BLaER1 treated with 17β-estradiol and CSF1 and Interleukin-3, amounts not matched to agents 10 nM and 100 nM (cell line): ENCODE results near the gene DUSP22.
"Not testable (repeated sequence)": the region's sequence is repeated elsewhere in the genome, so short reads cannot be mapped to it uniquely, and the experiment has no call there.

ENCODE experiments used
- H3K27ac ChIP-seq, 11 experiments: shearing (Covaris generic); formaldehyde crosslinking; 2 replicates each; pipeline ENCODE4 v1.8.1; 2022
- H3K27me3 ChIP-seq, 11 experiments: shearing (Covaris generic); formaldehyde crosslinking; 2 replicates each; pipeline ENCODE4 v1.8.1; 2022
- H3K36me3 ChIP-seq, 11 experiments: shearing (Covaris generic); formaldehyde crosslinking; 2 replicates each; pipeline ENCODE4 v1.8.1; 2022
- H3K4me1 ChIP-seq, 10 experiments: shearing (Covaris generic); formaldehyde crosslinking; 2 replicates each; pipeline ENCODE4 v1.8.1; 2022
- H3K4me2 ChIP-seq, 11 experiments: shearing (Covaris generic); formaldehyde crosslinking; 2 replicates each; pipeline ENCODE4 v1.8.1; 2022
- H3K4me3 ChIP-seq, 10 experiments: shearing (Covaris generic); formaldehyde crosslinking; 2 replicates each; pipeline ENCODE4 v1.8.1; 2022
- H3K9ac ChIP-seq, 11 experiments: shearing (Covaris generic); formaldehyde crosslinking; 2 replicates each; pipeline ENCODE4 v1.8.1; 2022
- H3K9me3 ChIP-seq, 11 experiments: shearing (Covaris generic); formaldehyde crosslinking; replicated peaks in 1 of 11; 2 replicates each; pipeline ENCODE4 v1.8.1; 2022
- H4K20me1 ChIP-seq, 11 experiments: shearing (Covaris generic); formaldehyde crosslinking; 2 replicates each; pipeline ENCODE4 v1.8.1; 2022
- Cebpa-rat ChIP-seq, 11 experiments: shearing (Covaris generic); IDR thresholded peaks; 2 replicates each; pipeline ENCODE4 v1.8.1; 2022

The DUSP22 gene

DNA sequence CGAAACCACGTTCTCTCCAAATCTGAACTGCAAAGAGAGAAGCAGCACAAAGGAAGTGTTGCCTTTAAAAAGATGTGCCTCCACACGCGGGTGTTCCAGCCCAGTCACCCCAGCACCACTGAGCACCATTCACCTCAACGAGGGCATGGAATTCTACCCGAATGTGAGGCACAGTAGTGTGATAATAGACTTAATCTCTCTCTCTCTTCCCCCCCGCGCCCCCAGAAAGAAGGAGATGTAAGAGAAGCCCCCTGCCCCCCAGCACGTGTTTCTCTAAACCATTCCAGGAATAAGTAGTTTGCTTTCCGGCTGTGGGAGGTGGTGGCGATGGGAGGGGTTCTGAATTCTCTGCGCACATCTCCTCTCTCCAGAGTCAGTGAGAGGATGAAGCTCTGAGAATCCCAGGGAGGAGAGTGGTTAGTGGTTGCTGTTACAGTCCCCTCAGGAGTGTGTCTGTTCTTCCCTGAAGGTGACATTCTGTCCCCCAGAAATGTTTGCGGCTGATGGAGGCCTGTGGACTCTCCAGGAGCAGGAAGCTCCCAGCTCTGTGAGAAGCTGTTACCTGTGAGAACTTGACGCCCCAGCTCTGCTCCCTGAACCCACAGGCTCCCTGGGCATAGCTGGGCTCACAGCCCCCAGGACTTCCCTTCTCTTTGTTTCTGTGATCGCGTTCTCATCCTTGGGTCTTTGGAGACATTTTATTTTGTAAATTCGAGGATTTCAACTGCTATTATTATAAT is 75.8 kb downstream of the DUSP22 start:
- Histone ChIP-seq H3K36me3 (peaks cover 0 to 6% (median 0%) of the 10 kb centered on the region in 11 experiments; a peak in 2 of 22 replicates), H3K4me3 (no peak overlapping the region), H3K4me1 (peaks cover 8 to 44% (median 32%) of the 10 kb centered on the region in 10 experiments), H3K9ac (no peak overlapping the region), H3K27ac (no peak overlapping the region), H4K20me1 (peaks cover 0 to 3% (median 0%) of the 10 kb centered on the region in 11 experiments; a peak in 3 of 22 replicates), H3K9me3 (peaks cover 14 to 23% (median 15%) of the 10 kb centered on the region in 11 experiments), H3K4me2 (no peak overlapping the region), H3K27me3 (peaks cover 14 to 37% (median 15%) of the 10 kb centered on the region in 11 experiments)
- no peak for TF ChIP-seq Cebpa-rat (IDR thresholded peaks at IDR 0.05)

DNA sequence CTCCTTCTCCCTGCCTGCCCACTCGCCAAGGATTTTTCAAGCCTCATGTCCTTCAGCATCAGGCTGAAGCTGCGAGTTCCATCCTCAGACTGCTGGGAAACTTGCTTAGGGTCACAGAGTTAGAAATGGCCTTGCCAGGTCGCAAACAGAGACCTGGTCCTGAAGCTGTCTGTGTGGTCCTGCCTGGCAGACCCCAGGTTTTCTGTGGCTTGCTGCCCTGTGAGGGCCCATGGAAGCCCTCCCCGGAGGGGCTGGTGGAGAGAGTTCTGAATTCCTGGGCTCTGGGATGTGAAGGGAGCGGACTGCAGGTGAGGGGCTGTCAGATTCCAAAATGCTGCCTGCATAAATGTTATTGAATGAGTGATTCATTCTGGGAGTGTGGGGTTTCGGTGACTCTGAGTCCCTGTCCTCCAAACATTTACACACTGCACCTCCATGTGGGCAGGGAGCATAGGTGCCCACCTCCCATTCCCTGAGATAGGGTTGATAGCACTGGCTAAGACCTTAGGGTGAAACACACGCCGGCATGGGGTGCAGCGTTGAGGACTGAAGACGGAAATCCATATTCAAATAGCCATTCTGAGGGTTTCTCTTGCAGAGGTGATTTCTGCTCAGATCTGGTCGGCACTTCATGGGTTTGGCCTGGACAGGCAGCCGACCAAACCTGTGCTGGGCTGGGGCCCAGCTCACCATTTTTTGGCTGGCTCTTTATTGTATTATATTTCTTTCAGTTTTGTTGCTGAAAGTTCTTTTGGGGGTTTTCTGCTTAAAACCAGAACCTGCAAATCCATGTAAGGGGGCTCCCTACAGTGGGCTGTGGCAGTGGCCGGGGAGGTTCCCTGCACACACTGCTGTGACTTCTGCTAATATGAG is 77.5 kb downstream of the DUSP22 start:
- H3K9me3 ChIP-seq, result peaks cover 0 to 7% (median 0%) of the 10 kb centered on the region in 11 experiments; a peak in 9 of 22 replicates
- TF ChIP-seq Cebpa-rat (IDR thresholded peaks at IDR 0.05), result no peak
- H3K27ac ChIP-seq, result no peak overlapping the region
- no peak overlapping the region for H3K9ac ChIP-seq
- H3K36me3 ChIP-seq, result no peaks in the 10 kb centered on the region
- peaks cover 8 to 35% (median 26%) of the 10 kb centered on the region in 10 experiments for H3K4me1 ChIP-seq
- H3K4me2 ChIP-seq, result no peak overlapping the region
- peaks cover 0 to 3% (median 0%) of the 10 kb centered on the region in 11 experiments; a peak in 3 of 22 replicates for H4K20me1 ChIP-seq
- H3K4me3 ChIP-seq, result no peak overlapping the region
- peaks cover 17 to 40% (median 25%) of the 10 kb centered on the region in 11 experiments for H3K27me3 ChIP-seq

DNA sequence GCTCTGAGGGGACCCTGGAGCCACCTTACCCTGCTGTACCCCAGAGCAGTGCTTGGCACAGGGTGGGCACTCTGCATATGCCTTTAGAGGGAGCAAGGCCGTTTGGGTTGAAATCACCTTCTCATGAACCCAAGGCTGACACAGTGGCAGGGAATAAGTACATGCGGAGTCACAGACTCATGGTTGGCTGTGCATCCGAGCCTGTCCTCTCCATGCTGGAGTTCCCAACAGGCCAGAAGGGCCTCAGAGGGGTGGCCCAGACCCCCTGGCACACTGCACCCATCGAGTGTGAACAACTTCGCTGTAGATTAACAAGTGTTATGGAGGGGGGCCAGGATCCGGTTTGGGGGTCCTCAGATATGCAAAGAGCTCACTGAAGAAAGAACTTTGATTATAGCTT is 78.3 kb downstream of the DUSP22 start:
- H3K4me2 ChIP-seq, result no peak overlapping the region
- peaks cover 8 to 27% (median 18%) of the 10 kb centered on the region in 10 experiments for H3K4me1 ChIP-seq
- peaks cover 0 to 3% (median 0%) of the 10 kb centered on the region in 11 experiments; a peak in 3 of 22 replicates for H4K20me1 ChIP-seq
- no peak overlapping the region for H3K4me3 ChIP-seq
- H3K27me3 ChIP-seq, result peaks cover 17 to 37% (median 25%) of the 10 kb centered on the region in 11 experiments
- no peak for TF ChIP-seq Cebpa-rat (IDR thresholded peaks at IDR 0.05)
- no peaks in the 10 kb centered on the region for H3K36me3 ChIP-seq
- no peak overlapping the region for H3K27ac ChIP-seq
- H3K9me3 ChIP-seq, result peaks cover 0 to 7% (median 0%) of the 10 kb centered on the region in 11 experiments; a peak in 8 of 22 replicates
- H3K9ac ChIP-seq, result no peak overlapping the region

DNA sequence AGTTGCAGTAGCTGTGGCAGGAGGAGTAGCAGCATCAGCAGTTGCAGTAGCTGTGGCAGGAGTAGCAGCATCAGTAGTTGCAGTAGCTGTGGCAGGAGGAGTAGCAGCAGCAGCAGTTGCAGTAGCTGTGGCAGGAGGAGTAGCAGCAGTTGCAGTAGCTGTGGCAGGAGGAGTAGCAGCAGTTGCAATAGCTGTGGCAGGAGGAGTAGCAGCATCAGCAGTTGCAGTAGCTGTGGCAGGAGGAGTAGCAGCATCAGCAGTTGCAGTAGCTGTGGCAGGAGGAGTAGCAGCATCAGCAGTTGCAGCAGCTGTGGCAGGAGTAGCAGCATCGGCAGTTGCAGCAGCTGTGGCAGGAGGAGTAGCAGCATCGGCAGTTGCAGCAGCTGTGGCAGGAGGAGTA is 79.6 kb downstream of the DUSP22 start:
- H3K9ac ChIP-seq, H3K36me3 ChIP-seq, H3K4me3 ChIP-seq, H4K20me1 ChIP-seq, H3K9me3 ChIP-seq, H3K27ac ChIP-seq: not testable (repeated sequence)
- H3K4me1 ChIP-seq, result peaks cover 8 to 16% (median 13%) of the 10 kb centered on the region in 10 experiments
- H3K27me3 ChIP-seq, result peaks cover 17 to 25% (median 22%) of the 10 kb centered on the region in 11 experiments
- peak overlapping the region in 6 of 11 experiments; percentile 19 to 69 (median 34); a peak in 10 of 22 replicates for H3K4me2 ChIP-seq

DNA sequence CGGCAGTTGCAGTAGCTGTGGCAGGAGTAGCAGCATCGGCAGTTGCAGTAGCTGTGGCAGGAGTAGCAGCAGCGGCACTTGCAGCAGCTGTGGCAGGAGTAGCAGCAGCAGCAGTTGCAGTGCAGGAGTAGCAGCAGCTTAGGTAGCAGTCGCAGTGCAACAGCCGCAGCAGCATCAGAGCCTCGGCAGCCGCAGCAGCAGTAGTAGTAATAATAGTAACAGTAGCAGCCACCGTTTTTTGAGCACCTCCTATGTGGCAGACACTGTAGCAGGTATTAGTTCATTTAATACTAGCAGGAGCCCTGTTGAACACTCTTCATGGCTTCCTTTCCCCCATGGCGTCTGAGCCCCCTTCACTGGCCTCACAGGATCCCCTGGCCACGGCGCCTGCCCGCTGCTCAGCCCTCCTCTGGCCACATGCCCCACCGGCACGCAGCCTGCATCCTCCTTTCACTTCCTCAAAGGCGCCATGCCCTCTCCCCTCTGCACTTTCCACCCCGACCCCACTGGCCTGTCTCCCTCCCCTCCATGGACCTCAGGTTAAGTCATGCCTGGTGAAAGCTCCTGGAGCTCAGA is 80.1 kb downstream of the DUSP22 start:
- Histone ChIP-seq H4K20me1 (peaks cover 0 to 3% (median 0%) of the 10 kb centered on the region in 11 experiments; a peak in 3 of 22 replicates), H3K4me2 (peak overlapping the region; percentile 19 to 72 (median 42)), H3K4me1 (peaks cover 8 to 19% (median 16%) of the 10 kb centered on the region in 10 experiments), H3K4me3 (no peak overlapping the region), H3K27ac (no peak overlapping the region), H3K27me3 (peaks cover 17 to 25% (median 19%) of the 10 kb centered on the region in 11 experiments), H3K36me3 (no peaks in the 10 kb centered on the region), H3K9me3 (peaks cover 0 to 7% (median 0%) of the 10 kb centered on the region in 11 experiments; a peak in 8 of 22 replicates), H3K9ac (no peak overlapping the region)
- no peak for TF ChIP-seq Cebpa-rat (IDR thresholded peaks at IDR 0.05)

DNA sequence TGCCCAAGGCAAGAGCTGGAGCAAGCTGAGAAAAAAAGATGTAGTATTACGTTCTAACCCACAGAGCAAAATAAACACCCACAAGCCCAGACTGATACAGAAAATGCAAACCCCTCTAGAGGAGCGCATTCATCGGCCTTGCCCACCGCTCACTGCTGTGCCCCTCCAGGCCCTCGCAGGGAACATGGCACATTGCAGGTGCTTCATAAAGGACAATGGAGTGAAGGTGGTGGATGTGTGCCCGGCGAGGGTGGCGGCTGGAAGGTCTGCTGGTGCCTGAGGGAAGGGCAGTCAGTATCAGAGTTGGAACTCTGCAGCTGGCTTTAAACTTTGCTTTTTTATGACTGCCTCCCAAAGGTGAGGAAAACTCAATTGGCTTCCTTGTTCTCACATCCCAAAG is 80.7 kb downstream of the DUSP22 start:
- peaks cover 0 to 3% (median 0%) of the 10 kb centered on the region in 11 experiments; a peak in 3 of 22 replicates for H4K20me1 ChIP-seq
- no peak overlapping the region for H3K9ac ChIP-seq
- H3K4me1 ChIP-seq, result peaks cover 8 to 19% (median 17%) of the 10 kb centered on the region in 10 experiments
- no peak overlapping the region for H3K4me3 ChIP-seq
- peaks cover 17 to 25% (median 19%) of the 10 kb centered on the region in 11 experiments for H3K27me3 ChIP-seq
- peaks cover 0 to 7% (median 0%) of the 10 kb centered on the region in 11 experiments; a peak in 8 of 22 replicates for H3K9me3 ChIP-seq
- H3K27ac ChIP-seq, result no peak overlapping the region
- no peaks in the 10 kb centered on the region for H3K36me3 ChIP-seq
- H3K4me2 ChIP-seq, result peak overlapping the region; percentile 19 to 72 (median 42); a peak in 15 of 22 replicates
- no peak for TF ChIP-seq Cebpa-rat (IDR thresholded peaks at IDR 0.05)

DNA sequence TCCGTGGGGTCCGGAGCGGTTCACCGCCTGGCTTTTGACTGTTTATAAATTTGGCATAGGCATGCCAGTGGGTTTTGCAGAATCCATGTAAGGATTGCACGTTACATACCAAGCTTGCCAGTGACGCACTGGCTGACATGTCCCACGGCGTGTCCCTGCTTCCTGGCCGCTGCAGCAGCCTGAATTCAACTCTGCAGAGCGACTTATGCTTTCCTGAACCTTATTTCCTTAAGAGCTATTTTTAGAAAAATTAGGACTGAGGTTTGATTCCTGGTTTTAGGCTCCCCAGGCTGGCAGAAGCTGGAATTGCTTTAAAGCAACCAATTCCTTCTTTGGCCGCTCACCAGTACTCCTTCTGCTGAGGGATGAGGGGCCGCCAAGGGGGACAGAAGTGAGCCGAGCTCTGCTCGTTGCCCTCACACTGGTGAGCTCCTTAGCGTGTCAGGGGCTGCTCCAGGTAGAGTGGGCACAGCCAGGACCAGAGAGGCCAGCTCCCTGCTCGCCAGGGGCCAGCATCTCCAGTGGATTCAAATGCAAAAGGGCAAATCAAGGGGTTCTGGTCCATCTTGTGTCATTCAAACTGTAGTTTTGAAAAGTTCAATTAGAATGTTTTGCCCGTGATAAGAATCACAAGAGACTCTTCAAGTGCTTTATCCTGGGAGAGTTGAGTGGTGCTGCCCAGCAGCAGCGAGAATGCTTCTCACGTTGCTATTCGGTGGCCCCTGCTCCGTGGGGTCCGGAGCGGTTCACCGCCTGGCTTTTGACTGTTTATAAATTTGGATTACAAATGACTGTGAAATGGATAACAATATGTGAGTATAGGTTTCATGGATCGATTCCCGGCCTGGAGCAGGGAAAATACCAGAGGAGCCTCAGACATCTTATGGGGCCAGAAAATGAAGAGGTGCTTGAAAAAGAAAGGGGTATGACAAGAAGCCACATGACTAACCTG is 81.8 kb downstream of the DUSP22 start:
- no peak overlapping the region for H3K4me3 ChIP-seq
- H3K9ac ChIP-seq, result no peak overlapping the region
- no peak overlapping the region for H3K4me2 ChIP-seq
- peaks cover 8 to 19% (median 17%) of the 10 kb centered on the region in 10 experiments for H3K4me1 ChIP-seq
- peaks cover 0 to 3% (median 0%) of the 10 kb centered on the region in 11 experiments; a peak in 3 of 22 replicates for H4K20me1 ChIP-seq
- no peak for TF ChIP-seq Cebpa-rat (IDR thresholded peaks at IDR 0.05)
- H3K9me3 ChIP-seq, result peaks cover 0 to 7% (median 0%) of the 10 kb centered on the region in 11 experiments; a peak in 8 of 22 replicates
- no peak overlapping the region for H3K27ac ChIP-seq
- H3K36me3 ChIP-seq, result no peaks in the 10 kb centered on the region
- peaks cover 17 to 25% (median 19%) of the 10 kb centered on the region in 11 experiments for H3K27me3 ChIP-seq

DNA sequence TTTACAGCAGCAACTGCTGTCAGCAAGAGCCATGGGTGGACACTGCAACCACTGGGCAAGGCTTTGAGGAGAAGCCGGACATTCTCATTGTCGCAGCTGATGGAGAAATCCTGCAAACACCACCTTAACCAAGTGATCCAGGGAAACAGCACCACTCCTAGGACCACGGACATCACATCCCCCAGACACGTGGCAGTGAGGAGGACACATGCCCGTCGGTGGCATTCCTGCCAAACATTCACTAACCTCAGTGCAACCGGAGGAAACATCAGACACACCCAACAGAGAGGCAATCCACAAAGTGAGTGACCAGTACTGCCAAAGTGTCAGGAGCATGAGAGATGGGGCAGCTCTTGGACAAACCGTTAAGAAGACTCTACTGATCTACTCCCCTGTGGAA is 82.7 kb downstream of the DUSP22 start:
- peaks cover 0 to 3% (median 0%) of the 10 kb centered on the region in 11 experiments; a peak in 3 of 22 replicates for H4K20me1 ChIP-seq
- H3K4me1 ChIP-seq, result peaks cover 8 to 23% (median 17%) of the 10 kb centered on the region in 10 experiments
- no peak overlapping the region for H3K27ac ChIP-seq
- H3K36me3 ChIP-seq, result no peaks in the 10 kb centered on the region
- H3K9me3 ChIP-seq, result peaks cover 0 to 7% (median 0%) of the 10 kb centered on the region in 11 experiments; a peak in 8 of 22 replicates
- H3K9ac ChIP-seq, result no peak overlapping the region
- no peak overlapping the region for H3K4me3 ChIP-seq
- H3K27me3 ChIP-seq, result peaks cover 17 to 25% (median 19%) of the 10 kb centered on the region in 11 experiments
- no peak for TF ChIP-seq Cebpa-rat (IDR thresholded peaks at IDR 0.05)
- H3K4me2 ChIP-seq, result no peak overlapping the region
